ENCODE measurements around the gene GINS2. TPM values are rescaled to one million over a fixed set of nuclear protein-coding genes. Genes with fewer than 3 reads are reported as not detected.

The GINS2 gene
- total and polyA plus RNA-seq, 8 donors: 0.37 to 1.9 (median 0.79) TPM

DNA sequence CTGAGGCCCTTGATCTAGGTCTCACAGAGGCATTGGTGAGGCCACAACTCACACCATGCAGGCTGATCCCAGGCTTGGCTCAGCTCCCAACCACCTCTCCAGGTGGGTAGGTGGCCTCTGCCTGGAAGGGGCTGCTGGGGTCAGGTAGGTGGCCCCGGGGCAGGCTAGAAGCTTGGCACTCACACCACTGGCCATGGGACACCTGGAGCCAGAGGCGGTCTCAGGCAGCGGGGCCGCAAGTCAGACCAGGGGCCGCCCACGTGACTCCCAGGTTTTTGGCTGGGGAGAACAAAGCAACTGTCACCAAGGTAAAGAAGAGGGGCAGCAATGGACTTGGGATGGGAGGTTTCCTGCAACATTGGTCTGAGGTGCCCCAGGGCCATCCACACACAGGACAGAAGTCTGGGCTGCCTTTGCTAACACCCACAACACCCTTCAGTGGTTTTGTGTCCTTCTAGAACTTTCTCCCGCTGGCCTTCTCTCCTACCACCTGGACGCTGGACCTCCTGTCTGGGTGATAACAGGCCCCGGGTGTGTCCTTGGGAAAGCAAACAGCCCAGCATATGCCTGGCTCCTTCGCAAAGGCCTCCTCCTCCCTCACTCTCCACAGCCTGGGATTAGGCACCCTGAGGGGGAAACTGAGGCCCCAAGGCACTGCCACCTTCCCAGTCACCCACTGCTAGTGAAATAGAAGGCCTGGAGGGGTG lies 45.7 kb upstream of the GINS2 start:
- Histone ChIP-seq H3K27ac (no peak overlapping the region), H3K36me3 (no peaks in the 10 kb centered on the region), H3K4me1 (peaks cover 3 to 9% (median 8%) of the 10 kb centered on the region in 3 donors), H3K9me3 (no peaks in the 10 kb centered on the region), H3K27me3 (no peaks in the 10 kb centered on the region), H3K4me3 (no peak overlapping the region)
- peak in 1 of 6 donors; percentile 25 for DNase-seq
- 31 to 39% methylated on average over 10 of the region's 10 CpGs for WGBS, 2 donors
- peak; percentile 50 to 83 (median 64) for ATAC-seq
- intact Hi-C loops (cut with DNase I): no loop called here
- FAIRE-seq: no peak
- TF ChIP-seq CTCF (IDR thresholded peaks at IDR 0.05): no peak

GRCh38 chr16:85733839-85734170 lies 45.1 kb upstream of the GINS2 start:
- FAIRE-seq (no peak), DNase-seq (no peak), ATAC-seq (peak in 1 of 4 donors; percentile 10)
- Histone ChIP-seq H3K27me3 (no peaks in the 10 kb centered on the region), H3K4me1 (peaks cover 3 to 9% (median 8%) of the 10 kb centered on the region in 3 donors), H3K27ac (no peak overlapping the region), H3K4me3 (no peak overlapping the region), H3K9me3 (no peaks in the 10 kb centered on the region), H3K36me3 (no peaks in the 10 kb centered on the region)
- WGBS, 2 donors: 80 to 82% methylated on average over 11 of the region's 11 CpGs
- intact Hi-C loops (cut with DNase I): no loop called here
- no peak for TF ChIP-seq CTCF (IDR thresholded peaks at IDR 0.05)

DNA sequence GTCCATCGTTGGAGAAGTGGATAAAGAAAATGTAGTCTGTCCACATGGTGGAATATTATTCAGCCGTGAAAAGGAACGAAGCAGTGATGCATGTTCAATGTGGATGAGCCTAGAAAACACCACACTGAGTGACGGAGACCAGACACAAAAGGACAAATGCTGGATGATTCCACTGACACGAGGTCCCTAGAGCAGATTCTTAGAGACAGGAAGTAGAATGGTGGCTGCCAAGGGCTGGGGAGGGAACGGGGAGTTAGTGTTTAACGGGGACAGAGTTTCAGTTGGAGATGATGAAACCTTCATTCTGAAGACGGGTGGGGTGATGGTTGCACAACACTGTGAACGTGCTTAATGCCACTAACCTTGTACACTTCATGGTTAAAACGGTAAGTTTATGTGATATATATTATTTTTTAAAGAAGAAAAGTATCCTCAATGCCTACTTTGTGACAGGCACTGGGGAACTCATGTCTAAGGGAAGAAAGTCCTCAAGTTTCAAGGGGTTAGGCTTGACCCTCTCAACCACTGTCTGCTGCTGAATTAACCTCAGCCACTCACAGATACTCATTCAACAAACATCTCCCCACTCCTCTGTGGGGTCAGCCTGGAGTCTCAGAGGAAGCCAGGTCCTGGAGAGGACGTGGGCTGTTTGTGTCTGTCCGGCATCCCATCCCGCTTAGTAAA lies 44.5 kb upstream of the GINS2 start:
- WGBS, 2 donors: 78 to 80% methylated on average over 13 of the region's 13 CpGs
- H3K36me3 ChIP-seq: no peaks in the 10 kb centered on the region
- H3K27me3 ChIP-seq: no peaks in the 10 kb centered on the region
- intact Hi-C loops (cut with DNase I): no loop called here
- DNase-seq (no peak), FAIRE-seq (no peak), ATAC-seq (peak in 1 of 4 donors; percentile 35)
- no peaks in the 10 kb centered on the region for H3K9me3 ChIP-seq
- H3K27ac ChIP-seq: no peak overlapping the region
- no peak overlapping the region for H3K4me3 ChIP-seq
- peaks cover 3 to 9% (median 8%) of the 10 kb centered on the region in 3 donors for H3K4me1 ChIP-seq
- no peak for TF ChIP-seq CTCF (IDR thresholded peaks at IDR 0.05)

DNA sequence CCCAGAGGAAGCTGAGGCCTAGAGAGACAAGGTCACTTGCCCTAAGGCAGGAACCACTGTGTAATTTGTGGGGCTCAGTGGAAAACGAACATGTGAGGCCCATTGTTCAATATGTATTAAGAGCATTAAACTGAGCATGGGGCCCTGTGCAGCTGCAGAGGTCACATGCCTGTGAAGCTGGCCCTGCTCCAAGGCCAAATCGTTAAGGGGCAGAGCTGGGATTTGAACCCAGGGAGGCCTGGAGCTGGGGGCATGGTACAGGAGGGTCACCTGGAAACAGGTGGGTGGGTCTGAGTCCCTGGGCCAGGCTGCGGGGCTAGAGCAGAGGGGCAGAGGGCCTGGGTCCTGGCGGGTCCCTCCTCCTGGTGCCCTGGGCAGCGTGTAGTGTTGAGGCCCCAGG lies 42.4 kb upstream of the GINS2 start:
- ATAC-seq: peak in 1 of 4 donors; percentile 34
- 60 to 62% methylated on average over 5 of the region's 5 CpGs for WGBS, 2 donors
- no peak for DNase-seq
- intact Hi-C loops (cut with DNase I): no loop called here
- no peaks in the 10 kb centered on the region for H3K36me3 ChIP-seq
- no peak for TF ChIP-seq CTCF (IDR thresholded peaks at IDR 0.05)
- H3K4me1 ChIP-seq: peaks cover 3 to 9% (median 8%) of the 10 kb centered on the region in 3 donors
- FAIRE-seq: no peak
- H3K4me3 ChIP-seq: no peak overlapping the region
- no peak overlapping the region for H3K27ac ChIP-seq
- H3K9me3 ChIP-seq: no peaks in the 10 kb centered on the region
- no peaks in the 10 kb centered on the region for H3K27me3 ChIP-seq

DNA sequence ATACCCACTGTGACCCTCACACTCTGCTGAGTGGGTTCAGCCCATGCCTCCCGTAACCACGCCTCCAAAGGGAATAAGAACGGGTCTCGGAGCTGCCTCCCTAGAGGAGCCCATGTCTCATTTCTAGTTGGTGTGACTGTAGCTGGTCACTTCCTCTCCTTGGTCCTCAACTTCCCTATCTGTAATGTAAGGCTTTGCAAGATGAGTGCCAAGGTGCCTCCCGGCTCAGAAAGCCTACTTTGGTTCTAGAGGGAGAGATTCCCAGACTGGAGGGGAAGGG lies 41.4 kb upstream of the GINS2 start:
- DNase-seq: no peak
- Histone ChIP-seq H3K4me1 (peaks cover 3 to 9% (median 8%) of the 10 kb centered on the region in 3 donors), H3K9me3 (no peaks in the 10 kb centered on the region), H3K36me3 (no peaks in the 10 kb centered on the region), H3K4me3 (no peak overlapping the region), H3K27me3 (no peaks in the 10 kb centered on the region), H3K27ac (no peak overlapping the region)
- FAIRE-seq: no peak
- no peak for TF ChIP-seq CTCF (IDR thresholded peaks at IDR 0.05)
- no peak for ATAC-seq
- 90 to 98% methylated on average over 5 of the region's 5 CpGs for WGBS, 2 donors
- intact Hi-C loops (cut with DNase I): no loop called here

All from pancreas (tissue), 10 donors.